GM18873 (cell line): ENCODE measurements around the gene MICU2.
"Not testable (repeated sequence)": the region's sequence is repeated elsewhere in the genome, so short reads cannot be mapped to it uniquely, and the experiment has no call there.

Experiments
- ATAC-seq: cut with Tn5 transposase; IDR thresholded peaks from one replicate; pipeline ENCODE4 v1.9.1; 2021; ENCODE audit warnings: mild to moderate bottlenecking, moderate library complexity, moderate number of reproducible peaks; ENCODE audit not compliant: unreplicated experiment, low FRiP score

Gene MICU2

GRCh38 chr13:21594715-21595545 lies 9.0 kb downstream of the MICU2 start:
- ATAC-seq: peak; percentile 60

DNA sequence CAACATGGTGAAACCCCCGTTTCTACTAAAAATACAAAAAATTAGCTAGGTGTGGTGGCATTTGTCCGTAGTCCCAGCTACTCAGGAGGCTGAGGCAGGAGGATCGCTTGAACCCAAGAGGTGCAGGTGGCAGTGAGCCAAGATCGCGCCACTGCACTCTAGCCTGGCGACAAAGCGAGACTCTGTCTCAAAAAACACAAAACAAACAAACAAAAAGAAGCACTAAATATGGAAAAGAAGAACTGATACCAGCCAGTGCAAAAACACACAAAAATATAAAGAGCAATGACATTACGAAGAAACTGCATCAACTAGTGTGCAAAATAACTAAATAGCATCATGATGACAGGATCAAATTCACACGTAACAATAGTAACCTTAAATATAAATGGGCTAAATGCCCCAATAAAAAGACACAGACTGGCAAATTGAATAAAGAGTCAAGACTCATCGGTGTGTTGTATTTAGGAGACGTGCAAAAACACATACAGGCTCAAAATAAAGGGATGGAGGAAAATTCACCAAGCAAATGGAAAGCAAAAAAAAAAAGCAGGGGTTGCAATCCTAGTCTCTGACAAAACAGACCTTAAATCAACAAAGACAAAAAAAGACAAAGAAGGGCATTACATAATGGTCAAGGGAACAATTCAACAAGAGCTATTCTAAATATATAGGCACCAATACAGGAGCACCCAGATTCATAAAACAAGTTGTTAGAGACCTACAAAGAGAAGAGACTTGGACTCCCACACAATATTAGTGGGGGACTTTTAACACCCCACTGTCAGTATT lies 13.1 kb downstream of the MICU2 start:
- not testable (repeated sequence) for ATAC-seq

DNA sequence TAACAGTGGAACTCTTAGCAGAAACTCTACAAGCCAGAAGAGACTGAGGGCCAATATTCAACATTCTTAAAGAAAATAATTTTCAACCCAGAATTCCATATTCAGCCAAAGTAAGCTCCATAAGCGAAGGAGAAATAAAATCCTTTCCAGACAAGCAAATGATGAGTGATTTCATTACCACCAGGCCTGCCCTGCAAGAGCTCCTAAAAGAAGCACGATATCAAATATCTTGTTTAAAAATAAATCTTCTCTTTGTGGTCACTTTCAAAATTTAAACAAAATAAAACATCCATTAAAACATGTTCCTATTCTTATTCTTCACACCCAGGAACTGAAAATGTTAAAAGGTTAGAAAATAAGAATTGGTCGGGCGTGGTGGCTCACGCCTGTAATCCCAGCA lies 13.7 kb downstream of the MICU2 start:
- no peak for ATAC-seq

DNA sequence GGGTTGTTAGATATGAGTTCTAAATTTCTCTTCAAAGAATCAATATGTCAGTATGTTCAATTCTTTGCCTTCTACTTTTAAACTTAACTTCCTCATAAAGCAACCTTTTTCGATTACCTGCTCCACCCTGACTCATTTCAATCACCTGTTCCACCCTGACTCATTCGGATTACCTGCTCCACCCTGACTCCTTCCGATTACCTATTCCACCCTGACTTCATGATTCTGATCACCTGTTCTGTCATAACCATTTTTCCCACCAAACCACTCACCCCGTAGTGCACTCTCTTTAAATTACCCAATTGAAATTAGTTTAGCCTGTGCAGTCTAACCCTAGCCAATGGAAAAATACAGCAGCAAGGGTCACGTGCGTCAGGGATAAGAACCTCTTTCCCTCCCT lies 14.5 kb downstream of the MICU2 start:
- not testable (repeated sequence) for ATAC-seq

DNA sequence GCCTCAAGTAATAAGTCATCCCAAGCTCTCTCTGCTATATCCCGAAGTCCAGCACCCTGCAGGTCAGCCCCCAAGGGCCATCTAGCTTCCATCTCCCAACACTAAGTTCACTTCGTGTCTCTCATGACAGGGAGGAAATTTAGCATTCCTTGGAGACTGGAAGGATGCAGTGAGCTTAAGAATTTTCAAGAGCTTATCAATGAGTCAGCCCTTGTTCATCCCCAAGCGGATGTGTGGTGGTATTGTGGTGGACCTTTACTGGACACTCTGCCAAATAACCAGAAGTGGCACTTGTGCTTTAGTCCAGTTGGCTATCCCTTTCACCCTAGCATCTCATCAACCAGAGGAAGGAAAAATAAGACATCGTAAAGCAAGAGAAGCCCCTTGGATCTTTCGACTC lies 15.6 kb downstream of the MICU2 start:
- not testable (repeated sequence) for ATAC-seq

DNA sequence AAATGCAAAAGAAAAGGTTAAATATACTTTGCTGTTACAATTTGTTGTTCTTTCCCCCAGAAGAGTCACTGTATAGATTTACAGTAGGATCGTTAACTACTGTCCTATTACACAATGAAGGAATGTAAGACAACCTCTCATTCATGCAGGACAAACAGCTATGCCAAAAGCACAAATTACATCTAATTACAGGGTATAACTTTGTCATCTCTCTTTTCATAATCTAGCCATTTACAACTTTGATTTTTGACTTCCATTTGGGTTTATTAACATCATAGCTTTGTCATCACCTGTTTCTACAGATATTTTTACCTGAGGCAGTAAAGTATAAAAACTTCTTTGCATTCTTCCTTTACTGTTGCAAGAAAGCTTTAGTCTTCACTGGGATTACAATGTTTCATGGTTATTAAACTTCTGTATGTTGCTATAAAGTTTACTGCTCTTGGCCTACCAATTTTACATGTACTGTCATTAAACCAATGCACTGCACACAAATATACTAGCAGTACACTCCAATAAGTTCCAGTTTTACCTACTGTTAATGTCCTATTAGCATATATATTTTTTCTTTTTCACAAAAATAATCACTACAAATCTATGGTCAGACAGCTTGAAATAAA lies 18.9 kb downstream of the MICU2 start:
- no peak for ATAC-seq

- ATAC-seq: no peak
These were observed 20.5 kb downstream of the MICU2 start for GRCh38 chr13:21583478-21583877.

GRCh38 chr13:21580736-21581135 lies 23.2 kb downstream of the MICU2 start:
- ATAC-seq: no peak

DNA sequence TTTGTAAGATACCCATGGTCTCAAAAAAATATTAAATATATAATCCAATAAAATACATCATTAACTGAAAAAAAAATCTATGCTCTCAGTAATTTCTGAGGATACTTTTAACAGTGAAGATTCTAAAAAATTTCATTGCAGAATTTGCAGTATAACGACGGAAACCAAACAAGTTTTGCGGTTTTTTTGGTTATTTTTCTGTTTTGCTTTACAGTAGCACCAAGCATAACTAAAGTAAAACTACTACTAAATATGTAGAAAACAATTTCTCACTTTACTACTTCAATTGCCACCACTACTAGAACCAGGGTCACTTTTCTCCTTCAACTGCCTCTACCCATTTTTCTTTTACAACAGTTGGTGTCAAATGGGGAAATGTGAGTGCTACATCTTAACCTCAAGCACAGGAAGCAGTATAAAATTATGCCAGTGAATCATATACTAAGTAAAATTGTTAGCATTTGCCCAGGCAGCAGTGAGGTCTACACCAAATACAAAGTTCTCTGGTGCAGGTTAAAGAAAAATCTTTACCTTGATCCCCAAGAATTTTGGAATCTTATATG lies 24.1 kb downstream of the MICU2 start:
- no peak for ATAC-seq

- no peak for ATAC-seq
These were observed 25.2 kb downstream of the MICU2 start for GRCh38 chr13:21578748-21579147.

- no peak for ATAC-seq
These were observed 27.5 kb downstream of the MICU2 start for GRCh38 chr13:21576426-21576825.

DNA sequence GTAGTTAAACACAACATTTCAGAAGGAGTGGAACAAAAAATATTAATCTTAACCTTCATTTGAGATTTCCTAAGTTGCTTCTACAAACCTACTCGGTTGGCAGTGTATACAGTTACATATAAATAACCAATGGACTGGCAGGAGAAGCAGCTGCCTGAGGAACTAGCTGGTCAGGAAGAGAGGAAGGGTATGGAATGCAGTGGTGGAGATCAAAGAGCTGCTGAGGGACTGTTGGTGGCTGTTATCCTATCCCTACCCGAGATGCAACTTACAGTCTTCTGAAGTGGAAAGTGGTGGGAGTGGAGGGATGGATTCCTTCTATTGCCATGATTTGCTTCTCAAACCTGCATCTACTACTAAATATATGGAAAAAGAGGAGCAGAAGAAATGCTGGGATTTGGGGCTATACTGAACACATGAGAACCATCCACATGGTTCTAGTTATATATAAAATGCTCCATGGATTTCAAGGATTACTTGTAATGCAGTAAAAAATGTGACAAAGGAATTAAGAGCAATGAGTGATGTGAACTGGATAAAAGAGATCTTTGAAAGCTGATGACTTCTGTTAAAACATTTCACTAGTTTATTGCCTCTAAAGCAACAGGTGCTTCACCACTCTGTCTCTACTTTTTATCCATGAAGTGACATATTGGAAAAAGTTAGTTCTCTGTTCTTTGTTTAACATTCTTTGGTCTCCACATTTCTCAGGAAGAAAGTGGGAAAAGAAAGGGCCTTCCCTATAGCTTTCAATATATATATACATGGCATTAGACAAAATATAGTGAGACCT lies 29.9 kb downstream of the MICU2 start:
- no peak for ATAC-seq

- ATAC-seq: no peak
These were observed 34.3 kb downstream of the MICU2 start for GRCh38 chr13:21569686-21570085.

GRCh38 chr13:21568854-21569253 lies 35.1 kb downstream of the MICU2 start:
- ATAC-seq: no peak

DNA sequence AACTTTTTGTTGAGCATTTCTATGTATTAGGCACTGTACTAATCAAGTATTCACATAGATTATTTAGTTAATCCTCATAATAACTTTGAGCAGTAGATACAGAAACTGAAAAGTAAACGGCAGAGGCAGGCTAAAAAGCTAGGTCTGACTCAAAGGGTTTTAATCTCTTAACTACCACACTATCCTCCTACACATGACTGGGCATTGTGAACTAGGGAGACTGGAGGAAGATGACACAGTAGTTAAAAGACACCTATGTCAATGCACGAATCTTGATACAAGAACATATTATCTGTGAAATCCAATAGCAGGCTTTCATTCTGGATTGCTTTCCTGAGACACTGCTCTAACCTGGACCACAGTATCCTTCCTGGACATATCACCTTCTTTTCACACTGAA lies 36.3 kb downstream of the MICU2 start:
- no peak for ATAC-seq

DNA sequence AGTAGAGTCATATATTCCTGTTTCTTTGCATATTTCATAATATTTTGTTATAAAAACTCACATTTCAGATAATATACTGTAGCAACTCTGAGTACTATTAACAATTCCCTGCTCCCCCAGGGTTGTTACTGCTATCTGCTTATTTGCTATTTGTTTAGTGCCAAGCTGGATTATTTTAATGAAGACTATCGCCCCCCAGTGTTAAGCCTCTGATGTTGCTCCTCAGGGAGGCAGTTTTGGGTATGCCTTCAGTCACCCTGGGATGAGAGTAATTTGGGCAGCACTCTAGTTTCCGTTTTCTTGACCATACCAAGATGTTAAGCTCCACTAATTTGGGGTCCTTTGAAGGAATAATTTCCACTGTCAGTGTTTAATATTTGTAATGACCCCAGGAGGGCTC lies 46.0 kb downstream of the MICU2 start:
- no peak for ATAC-seq

GRCh38 chr13:21556051-21556450 lies 47.9 kb downstream of the MICU2 start:
- no peak for ATAC-seq

GRCh38 chr13:21553261-21553660 lies 50.7 kb downstream of the MICU2 start:
- ATAC-seq: not testable (repeated sequence)

DNA sequence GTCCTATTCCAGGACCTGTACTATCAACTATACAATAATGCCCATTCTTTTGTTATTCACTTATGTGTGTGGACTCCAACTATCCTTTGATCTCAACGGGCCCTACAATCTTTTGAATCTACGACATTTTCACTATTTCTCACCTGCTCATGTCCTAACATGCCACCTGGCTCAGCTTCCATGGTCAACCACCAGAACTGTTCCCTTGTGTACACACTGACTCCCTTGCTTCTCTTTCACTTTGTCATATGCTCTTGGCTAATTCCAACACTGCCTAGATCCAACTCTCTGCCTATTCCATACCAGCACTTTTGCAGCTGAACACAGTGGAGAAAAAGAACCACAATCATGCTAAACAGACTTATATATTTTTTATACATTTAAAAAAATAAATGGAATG lies 53.1 kb downstream of the MICU2 start:
- ATAC-seq: no peak

GRCh38 chr13:21549633-21550032 lies 54.3 kb downstream of the MICU2 start:
- no peak for ATAC-seq
